Stimulated activated CD8-positive, alpha-beta memory T cell treated with anti-CD3 and anti-CD28 coated beads, Interleukin-12 subunit alpha, Interleukin-12 subunit beta, amount 100 ng/mL, for 24 hours (primary cell): ENCODE measurements around the gene POU5F2.

ENCODE experiments used
- DNase-seq: peaks from one replicate; pipeline ENCODE4 v3.0.0-alpha.2; 2020; ENCODE audit errors: extremely low read depth

Gene POU5F2, protein sequence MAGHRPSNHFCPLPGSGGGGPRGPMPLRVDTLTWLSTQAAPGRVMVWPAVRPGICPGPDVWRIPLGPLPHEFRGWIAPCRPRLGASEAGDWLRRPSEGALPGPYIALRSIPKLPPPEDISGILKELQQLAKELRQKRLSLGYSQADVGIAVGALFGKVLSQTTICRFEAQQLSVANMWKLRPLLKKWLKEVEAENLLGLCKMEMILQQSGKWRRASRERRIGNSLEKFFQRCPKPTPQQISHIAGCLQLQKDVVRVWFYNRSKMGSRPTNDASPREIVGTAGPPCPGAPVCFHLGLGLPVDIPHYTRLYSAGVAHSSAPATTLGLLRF

DNA sequence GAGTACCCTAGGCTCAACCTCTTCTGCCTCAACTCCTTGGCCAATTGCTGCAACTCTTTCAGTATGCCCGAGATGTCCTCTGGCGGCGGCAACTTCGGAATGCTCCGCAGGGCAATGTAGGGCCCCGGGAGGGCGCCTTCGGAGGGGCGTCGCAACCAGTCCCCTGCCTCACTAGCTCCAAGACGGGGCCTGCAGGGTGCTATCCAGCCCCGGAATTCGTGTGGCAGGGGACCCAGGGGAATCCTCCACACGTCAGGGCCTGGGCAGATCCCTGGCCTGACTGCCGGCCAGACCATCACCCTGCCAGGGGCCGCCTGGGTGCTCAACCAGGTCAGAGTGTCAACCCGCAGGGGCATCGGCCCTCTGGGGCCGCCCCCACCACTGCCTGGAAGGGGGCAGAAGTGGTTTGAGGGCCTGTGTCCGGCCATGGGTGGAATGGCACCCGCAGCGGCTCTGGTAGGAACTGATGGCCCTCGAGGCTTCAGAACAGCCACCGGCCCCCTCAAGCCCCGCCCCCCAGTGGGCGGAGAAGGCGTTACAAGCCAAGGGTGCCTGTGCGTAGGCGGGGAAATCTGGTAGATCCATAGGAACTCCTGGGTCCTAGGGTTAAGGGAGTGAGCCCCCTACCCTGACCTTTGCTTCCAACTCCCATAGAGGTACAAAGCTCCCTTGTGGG lies at the start of gene POU5F2:
Gene POU5F2 (minus strand): TSS at position 465 of the 676 bp plus-strand sequence. CDS start 37 bp downstream, at position 428.
- DNase-seq = no peak

DNA sequence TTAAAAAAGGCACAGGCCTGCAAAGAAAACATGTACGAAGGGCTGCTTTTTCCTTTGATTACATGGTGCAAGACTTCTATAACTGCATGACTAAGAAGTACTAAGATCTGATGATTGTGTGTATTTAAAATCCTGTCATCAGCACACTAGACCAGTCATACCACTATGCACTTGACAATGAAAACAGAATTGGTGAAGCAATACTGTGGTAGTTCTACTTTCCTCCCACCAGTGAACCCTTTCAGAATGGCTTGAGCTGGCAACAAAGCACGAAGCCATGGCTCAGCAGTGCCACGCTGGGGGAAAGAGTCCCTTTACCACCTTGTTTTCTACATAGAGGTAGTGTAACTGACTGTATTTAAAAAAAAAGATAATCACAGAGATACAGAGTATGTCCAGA lies 49.0 kb upstream of the POU5F2 start:
- no peak for DNase-seq

DNA sequence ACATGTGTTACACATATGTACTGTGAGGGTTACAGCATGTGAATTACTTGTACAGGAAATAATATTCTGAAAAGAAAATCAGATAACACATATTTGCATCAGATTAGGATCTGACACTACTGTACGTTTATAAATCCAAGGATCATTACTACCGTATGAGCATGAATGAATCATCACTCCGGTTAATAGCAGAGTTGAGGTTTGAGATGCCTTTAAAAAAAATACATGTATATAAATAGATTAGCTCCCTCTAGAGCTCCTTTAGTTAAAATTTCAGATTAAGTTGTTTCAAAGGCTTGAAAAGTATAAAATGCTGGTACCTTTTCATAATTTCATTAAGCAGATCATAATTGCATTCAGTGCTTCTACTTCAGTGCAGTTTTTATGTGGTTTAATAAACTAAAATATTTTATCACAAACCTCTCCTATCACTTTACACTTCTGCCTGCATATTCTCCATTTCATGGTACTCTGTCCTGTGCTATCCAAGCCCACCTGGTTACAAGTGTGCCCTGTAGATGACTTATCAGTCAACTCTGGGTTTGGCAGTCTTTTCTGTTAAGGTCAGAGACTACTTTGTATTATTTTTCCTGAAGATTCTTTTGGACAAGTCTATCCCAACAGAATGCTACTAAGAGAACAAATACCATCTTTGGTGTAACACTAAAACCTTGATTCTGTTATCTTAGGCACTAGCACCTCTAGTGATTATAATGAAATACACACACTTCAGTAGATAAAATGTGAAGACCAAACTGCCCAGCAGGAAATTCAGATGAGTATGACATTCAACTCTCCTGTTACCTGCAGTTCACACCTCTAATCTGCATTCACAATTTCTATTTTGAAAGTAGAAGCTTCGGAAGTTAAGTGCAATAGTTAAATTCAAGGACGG lies 48.0 kb upstream of the POU5F2 start:
- DNase-seq = no peak

DNA sequence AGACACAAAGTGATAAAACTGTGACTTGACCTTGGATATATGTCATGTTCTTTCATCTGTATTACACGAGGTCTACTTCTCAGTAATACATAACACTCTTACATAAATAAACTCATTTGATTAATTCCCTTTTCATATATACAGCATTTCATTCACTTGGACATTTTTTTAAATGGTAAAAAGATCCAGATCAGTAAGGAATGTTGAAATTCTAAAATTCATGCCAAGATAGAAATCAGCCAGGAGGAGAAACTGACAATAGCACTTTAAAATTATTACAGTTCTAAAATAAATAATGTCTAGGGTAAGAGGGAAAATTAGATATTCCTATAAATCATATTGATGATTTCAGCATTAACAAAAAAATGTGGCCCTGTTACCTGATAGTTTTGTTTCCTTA lies 46.2 kb upstream of the POU5F2 start:
- DNase-seq = no peak

DNA sequence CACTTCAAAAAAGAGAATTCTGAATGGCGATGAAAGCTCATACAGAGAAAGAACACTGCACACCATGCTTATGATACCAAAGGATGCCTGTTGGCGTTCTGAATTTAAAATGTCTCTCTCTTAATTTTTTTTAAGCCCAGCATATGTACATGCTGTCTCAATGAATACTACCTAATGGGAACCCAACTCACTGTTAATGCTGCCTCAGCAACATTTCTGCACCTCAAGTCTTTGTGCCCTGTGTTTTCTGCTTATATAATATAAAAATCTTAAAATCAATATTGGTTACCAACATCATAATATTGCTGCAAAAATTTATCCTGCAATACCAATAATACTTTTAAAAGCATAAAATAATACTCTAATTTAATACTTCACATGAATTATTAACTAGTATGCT lies 44.1 kb upstream of the POU5F2 start:
- DNase-seq = no peak

DNA sequence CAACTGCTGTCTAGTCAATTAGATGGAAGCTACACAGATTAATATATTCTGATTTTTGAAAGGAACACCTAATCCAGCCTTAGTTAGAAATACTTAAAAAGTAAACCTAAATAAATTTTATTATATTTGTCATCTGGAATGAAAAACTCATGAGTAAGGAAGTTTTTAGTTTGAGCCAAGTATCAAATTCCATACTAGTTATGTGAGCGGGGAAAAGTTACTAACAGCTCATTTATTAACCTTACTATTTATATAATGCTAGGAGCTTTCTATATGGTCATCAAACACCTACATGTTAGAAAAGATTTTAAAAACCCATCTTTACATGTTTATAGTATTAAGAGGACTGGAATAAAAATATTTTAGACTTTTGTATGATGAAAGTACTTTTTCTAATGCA lies 41.6 kb upstream of the POU5F2 start:
- no peak for DNase-seq

DNA sequence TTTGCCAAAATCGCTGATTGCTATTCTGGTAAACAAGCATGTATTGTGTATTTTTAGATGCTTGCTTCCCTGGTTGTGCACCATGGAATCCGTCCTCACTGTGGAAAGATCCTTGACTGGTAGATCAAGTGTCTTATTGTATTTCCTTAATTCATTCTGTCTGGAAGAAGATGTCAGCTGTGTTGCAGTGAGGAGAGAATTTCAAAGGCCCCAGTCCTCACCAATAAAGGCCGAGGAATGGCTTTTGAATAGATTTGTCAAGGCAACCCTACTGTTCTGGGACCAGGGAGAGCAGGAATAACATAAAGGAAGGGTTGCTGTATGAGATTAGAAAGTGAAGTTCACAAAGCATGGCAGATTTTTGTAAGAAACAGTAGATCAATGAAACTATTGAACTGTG lies 36.2 kb upstream of the POU5F2 start:
- DNase-seq = no peak

DNA sequence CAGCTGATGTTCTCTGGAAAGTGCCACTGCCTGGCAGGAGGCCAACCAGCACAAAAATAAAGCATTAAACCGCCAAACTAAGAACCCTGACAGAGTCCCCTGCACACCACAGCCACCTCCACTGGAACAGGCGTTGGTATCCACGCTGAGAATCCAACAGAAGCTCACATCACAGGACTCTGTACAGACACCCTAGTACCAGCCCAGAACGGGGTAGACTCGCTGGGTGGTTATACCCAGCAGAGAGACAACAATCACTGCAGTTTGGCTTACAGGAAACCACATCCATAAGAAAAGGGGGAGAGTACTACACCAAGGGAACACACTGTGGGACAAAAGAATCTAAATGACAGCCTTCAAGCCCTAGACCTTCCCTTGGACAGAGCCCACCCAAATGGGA lies 15.0 kb upstream of the POU5F2 start:
- no peak for DNase-seq

DNA sequence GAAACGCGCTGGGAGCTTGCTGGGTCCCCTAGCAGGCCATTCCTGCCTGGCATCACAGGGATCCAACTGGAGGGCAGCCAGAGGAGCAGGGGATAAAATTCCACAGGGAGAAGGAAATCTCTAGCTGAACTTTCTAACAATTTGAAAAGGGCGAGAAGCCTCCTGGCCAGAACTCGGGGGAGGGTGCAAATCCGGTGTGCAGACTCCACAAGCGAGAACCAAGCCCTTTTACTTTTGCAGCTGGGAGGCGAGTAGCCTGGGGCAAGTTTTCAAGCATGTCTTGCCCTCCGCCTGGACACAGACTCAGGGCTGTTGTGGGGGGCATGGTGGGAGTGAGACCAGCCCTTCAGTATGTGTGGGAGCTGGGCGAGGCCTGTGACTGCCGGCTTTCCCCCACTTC lies 14.3 kb upstream of the POU5F2 start:
- DNase-seq = no peak

DNA sequence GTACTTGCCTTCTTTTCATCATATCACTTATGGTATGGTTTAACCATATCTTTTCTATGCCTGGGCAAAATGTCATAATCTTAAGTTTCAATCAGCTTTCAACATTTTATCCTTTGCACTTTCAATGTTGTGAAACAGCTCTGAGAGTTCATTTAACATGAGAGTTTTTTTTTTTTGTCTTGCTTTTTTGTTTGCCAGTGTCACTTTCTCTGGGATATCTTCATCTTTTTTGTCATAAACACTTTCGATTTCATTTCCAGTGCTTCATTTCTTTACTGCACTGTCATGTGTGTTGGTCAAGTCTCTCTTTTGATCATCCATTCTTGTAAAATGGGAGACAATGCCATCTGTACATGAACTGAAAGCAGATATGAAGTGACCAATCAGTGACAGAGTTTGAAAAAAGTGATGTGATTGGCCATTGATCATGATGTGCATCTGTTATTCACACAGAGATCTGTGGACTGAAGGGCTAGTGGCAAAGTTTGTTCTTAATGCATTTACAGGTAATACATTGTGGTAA lies 7.5 kb upstream of the POU5F2 start:
- no peak for DNase-seq

DNA sequence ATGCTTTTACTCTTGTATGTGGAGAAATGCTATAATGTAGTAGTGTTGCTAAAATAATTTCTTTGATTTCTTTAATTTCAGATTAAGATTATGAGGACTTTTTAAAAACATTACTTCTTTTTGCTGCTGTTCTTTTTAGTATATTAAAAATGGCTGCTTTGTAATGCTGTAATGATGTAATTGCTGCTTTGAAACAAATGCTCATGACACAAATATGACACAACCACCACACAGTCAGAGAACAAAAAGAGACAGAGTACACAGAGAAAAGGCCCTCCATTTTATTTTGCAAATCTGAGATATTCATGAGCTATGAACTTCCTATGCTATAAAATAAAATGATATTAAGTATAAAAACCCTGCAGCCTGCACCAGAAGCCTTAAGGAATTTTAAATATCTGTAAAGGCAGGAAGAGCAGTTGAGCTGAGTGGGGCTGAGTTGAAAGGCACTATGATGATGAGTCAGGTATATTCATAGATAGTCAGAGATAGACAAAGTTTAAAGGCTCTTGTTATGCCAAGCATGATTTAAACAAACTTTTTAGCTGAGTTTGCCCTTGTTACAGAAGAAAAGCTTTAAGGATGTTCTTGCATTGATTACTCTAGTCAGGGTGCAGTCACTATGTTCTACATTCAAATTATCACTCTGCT lies 5.1 kb upstream of the POU5F2 start:
- DNase-seq = no peak

DNA sequence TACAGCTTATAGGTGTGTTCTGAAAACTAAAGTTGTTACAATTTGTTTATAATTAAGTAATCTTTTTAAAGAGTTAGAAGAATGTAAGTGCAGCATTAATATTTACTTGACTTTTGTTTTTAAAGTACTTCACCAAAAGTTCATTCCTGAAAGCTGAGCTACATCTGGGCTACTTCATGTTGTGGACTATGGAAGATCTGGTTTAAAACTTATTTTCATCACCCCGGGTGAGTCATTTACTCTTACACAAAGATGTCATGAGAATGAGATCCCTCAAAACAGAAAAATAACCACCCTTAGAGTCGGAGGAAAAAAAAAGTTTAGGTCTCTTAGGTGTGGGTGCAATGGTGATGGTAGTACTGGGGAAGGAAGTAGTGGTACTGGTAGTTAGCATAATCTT lies 5.1 kb downstream of the POU5F2 start:
- no peak for DNase-seq

DNA sequence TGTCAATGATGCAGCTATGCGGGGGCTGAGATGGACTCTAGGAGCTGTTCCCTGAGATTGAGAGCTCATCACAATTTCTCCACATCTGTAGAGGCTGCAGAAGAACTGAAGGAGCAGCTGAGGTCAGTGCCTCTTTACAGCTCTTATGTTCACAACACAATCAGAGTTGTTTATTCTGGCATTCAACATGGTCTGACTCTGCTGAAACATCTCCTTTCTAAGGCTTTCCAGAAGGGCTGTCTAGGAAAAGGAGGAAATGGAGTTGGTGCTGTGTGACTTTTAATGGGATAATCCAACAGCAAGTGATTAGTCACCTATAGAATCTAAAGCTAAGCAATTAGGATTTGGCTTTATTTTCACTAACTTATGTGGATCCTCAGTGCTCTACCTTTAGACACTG lies 6.0 kb downstream of the POU5F2 start:
- no peak for DNase-seq

DNA sequence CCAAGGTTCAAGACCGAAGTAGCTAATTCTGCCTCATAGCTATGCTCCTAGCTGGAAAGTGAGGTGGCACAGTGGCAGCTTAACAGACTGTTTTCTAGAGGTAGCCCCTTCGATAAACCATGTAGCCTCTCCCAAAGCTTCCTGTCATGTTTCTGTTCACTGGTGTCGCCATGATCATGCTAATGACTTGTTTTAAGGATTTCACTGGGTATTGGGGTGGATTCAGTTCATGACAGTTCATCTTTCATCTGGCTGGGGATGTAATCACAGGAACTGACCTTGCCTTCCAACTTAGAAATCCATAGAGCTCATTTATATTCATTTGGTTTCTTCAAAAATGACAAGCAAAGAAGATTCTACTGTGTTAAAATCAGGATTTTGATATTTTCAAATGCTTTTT lies 9.4 kb downstream of the POU5F2 start:
- no peak for DNase-seq

DNA sequence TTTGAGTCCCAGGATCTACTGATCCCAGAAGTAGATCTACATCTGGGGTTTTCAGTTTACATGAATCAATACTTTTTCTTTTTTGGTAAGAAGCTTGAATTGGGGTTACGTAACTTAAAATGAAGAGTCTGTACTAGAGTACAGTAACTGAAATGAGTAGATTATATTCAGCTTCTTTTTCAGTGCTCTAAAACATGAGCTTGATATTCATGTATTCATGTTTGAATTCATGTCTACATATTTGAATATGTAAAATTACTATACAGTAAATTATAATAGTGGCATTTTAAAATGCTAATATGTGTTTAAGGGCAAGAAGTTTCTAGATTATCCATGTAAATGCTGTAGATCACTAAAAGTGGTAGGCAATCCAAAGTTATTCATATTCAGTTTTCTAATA lies 14.8 kb downstream of the POU5F2 start:
- no peak for DNase-seq

DNA sequence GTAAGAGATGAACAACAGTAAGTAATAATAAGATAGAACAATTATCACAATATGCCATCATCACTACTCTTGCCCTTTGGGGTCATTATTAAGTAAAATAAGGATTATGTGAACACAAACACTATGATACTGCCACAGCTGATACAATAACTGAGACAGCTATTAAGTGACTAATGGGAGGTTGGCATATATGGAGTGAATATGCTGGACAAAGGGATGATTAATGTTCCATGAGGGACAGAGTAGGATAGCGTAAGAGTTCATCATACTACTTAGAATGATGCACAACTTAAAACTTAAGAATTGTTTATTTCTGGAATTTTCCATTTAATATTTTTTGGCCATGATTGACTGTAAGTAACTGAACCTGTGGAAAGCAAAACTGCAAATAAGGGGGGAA lies 16.6 kb downstream of the POU5F2 start:
- no peak for DNase-seq

DNA sequence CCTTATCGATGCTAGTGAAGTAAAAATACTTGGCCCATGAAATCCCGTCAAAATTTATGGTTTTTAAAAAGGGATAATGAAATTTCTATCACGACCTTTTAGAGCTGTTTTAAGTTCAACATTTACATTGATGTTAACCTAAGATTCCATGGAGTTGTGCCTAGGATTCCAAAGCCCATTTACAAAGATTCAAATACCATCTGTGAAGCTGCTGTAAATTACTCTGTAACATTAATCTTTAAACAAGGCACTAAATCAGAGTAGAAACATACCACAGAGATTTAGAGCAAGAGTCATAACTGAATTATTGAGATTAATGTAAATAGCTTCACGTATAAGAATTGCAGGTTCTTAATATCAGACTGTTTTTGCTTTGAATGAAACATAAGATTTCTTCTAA lies 17.7 kb downstream of the POU5F2 start:
- DNase-seq = no peak

DNA sequence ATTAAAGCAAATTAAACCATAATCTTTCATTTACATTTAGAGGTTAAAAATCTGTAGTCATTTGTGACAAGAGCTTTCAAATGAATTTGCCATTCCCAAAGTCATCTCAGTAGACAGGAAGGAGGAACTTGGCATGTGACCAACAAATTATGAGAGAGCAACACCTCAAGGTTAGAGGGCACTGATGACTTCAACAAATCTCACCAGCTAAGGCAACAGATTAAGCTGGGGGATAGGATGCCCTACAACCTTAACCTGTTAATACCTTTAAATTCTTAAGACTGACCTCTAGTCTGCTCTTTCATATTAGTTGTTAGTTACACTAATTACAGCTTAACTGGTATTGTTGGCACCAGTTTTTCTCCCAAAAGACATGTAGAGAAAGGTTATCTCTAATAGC lies 18.4 kb downstream of the POU5F2 start:
- no peak for DNase-seq

DNA sequence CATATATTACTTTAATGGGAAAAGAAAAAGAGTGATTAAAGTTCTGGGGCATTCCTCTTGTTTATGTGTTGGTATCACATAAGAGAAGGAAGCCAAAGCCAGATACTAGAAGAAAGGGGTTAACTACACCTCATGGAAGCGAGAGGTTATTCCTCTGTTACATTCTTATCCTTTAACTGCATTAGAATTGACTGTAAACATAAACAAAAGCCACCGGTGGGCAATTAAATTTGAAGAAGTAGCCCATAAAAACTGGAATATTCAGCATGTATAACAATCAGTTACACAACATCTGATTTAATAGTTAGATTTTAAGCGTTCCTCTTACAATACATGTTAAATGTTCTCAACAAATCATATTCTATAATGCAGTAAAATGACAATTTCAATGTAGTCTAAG lies 18.8 kb downstream of the POU5F2 start:
- no peak for DNase-seq

DNA sequence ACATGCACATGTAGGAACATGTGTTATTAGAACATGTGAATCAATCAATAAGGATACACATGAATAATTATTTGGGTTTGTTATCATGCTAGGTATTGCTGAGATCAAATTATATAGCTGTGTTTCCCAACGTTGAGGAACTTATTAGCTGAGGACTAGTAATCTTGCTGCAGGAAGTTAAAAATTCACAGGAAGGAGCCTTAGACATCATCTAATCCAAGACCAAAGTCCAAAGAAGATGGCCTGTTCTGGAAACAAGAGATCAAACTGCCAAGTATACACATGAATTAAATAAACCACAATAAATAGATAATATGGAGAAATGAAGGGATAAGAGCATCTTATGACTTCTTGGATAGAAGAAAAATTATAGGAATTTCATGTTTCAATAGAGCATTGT lies 19.9 kb downstream of the POU5F2 start:
- DNase-seq = no peak

DNA sequence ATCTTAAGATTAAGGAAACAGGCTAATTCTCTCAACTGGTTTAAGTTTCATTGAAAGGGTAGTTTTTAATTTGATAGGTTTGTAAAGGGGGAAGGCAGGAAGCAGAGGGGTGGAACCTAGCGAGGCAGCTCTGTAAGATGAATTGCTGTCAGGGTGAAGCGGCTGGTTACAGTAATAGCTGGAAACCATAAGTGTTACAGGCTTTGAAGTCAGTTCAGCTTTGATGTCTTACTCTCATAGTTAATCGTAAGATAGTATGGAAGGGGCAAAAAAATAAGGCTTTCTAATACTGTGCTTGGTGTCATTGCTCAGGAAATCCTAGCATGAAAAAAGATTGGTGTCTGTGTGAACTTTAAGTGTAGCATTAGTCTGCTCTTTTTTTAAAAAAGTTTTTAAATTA lies 20.3 kb downstream of the POU5F2 start:
- no peak for DNase-seq

DNA sequence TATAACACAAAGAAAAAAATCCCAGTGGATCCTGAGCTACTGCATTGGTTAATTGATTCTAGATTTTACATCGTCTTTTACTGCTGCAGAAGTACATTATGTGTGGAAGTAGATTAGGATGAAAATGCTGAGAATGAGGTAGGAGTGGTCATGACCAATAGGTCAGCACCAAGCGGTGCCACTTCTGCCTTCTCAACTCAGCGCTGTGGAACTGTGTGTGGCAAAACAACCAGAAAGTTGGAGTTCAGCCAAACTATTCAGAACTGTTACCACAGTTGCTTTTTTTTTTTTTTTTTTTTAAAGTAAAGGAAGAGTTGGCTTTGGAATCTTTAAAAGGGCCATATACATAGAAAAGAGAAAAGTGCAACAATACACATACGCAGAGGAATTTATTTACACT lies 24.2 kb downstream of the POU5F2 start:
- DNase-seq = no peak
